C4-2B (cell line): Measurements from ENCODE around the gene PRMT9.

Experiments used
- H3K27ac ChIP-seq: fragments of 450-650 bp; 2 replicates; pipeline ENCODE4 v1.5.1; 2017
- CTCF ChIP-seq: fragments of 450-650 bp; conservative IDR thresholded peaks from 2 replicates; pipeline ENCODE4 v1.5.1; 2017; ENCODE audit warnings: mild to moderate bottlenecking
- ZFX ChIP-seq: fragments of 450-650 bp; IDR thresholded peaks from 2 replicates; pipeline ENCODE4 v1.6.1; 2017

The PRMT9 gene

DNA sequence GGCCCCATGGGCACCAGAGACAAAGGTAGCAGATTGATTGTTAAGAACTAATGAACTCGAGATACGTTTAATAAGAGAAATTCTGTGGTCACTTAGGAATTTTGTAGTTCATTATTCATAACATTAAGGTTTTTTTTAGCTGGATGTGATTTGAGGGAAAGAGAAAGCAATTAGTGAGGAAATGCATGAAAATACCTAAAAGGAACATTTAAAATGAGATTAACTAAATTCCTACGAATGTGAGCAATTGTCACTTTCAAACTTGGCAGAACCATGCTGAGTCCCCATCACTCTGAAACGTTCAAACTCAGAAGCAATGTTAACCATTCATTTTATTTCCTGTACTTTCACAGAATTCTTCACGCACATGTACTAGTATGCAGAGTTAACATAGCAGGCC, 5.9 kb downstream of the PRMT9 start:
- no peak overlapping the region for H3K27ac ChIP-seq
- TF ChIP-seq ZFX = no peak
- no peak for TF ChIP-seq CTCF

DNA sequence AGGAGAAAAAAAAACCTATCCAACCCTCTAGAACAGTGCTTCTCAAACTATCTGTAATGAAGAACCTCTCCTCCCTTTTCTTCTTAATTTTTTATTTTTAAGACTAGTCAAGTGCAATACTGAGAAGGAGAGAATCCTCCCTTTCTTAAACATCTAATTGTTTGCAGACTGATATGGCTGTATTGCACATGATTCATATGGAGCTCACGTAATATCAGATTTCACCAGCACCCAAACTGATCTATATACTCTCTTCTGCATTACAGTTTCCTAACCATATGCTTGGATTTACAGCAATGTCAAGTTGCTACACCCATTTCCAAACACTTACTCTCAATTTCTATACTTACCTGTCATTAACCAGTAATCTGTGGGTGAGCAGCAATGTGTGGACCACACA, 9.5 kb downstream of the PRMT9 start:
- no peak overlapping the region for H3K27ac ChIP-seq
- TF ChIP-seq CTCF (no peak), ZFX (no peak)

- no peak overlapping the region for H3K27ac ChIP-seq
- TF ChIP-seq CTCF (no peak), ZFX (no peak)
These were observed 9.9 kb downstream of the PRMT9 start for GRCh38 chr4:147674073-147674472.

DNA sequence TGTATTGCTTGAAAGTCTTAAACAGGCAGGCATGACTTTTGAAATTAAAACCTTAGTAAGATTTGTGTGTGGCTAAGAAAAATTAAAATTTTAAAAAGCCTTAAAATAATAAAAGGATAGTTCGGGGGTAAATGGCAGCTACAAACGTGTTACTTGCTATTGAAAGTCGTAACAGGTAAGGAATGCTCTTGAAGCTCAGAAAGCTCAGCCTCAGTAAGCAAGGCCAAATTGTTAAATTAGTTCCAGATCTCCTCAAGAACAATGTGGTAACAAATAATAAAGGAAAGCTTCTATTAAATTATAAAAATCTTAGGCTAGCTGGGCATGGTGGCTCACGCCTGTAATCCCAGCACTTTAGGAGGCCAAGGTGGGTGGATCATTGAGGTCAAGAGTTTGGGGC, 25.5 kb downstream of the PRMT9 start:
- no peak for TF ChIP-seq CTCF
- TF ChIP-seq ZFX = no peak
- H3K27ac ChIP-seq = no peak overlapping the region

GRCh38 chr4:147655639-147656038, 28.3 kb downstream of the PRMT9 start:
- no peak for TF ChIP-seq CTCF
- TF ChIP-seq ZFX = no peak
- H3K27ac ChIP-seq = no peak overlapping the region

GRCh38 chr4:147651563-147651962, 32.4 kb downstream of the PRMT9 start:
- TF ChIP-seq ZFX (no peak), CTCF (no peak)

GRCh38 chr4:147648656-147649055, 35.3 kb downstream of the PRMT9 start:
- H3K27ac ChIP-seq = no peak overlapping the region
- TF ChIP-seq ZFX (no peak), CTCF (no peak)

More at GRCh38 chr4:147651563-147651962, 32.4 kb downstream of the PRMT9 start:
- no peak overlapping the region for H3K27ac ChIP-seq
